IgD-negative memory B cell (primary cell): Measurements from ENCODE around the gene SPC25. TPM values are rescaled to one million over a fixed set of nuclear protein-coding genes. Genes with fewer than 3 reads are reported as not detected.

Experiments
- H3K27ac Mint-ChIP-seq, 3 donors: one replicate each; pipeline ENCODE4 v1.8.0; 2020 to 2022; ENCODE audit warnings: mild to moderate bottlenecking in 3 of 3, mixed read lengths in 3 of 3, moderate library complexity in 1 of 3
- H3K27me3 Mint-ChIP-seq: one replicate; pipeline ENCODE4 v1.8.0; 2021; ENCODE audit warnings: mixed read lengths
- H3K36me3 Mint-ChIP-seq: one replicate; pipeline ENCODE4 v1.8.0; 2020; ENCODE audit warnings: mild to moderate bottlenecking, mixed read lengths
- H3K4me1 Mint-ChIP-seq, 3 donors: one replicate each; pipeline ENCODE4 v1.8.0; 2020 to 2022; ENCODE audit warnings: mixed read lengths in 3 of 3, mild to moderate bottlenecking in 1 of 3
- H3K4me3 Mint-ChIP-seq, 4 donors: one replicate each; pipeline ENCODE4 v1.8.0; 2020 to 2022; ENCODE audit warnings: mild to moderate bottlenecking in 4 of 4, mixed read lengths in 4 of 4, moderate library complexity in 3 of 4
- H3K9me3 Mint-ChIP-seq, 3 donors: one replicate each; pipeline ENCODE4 v1.8.0; 2020 to 2021; ENCODE audit warnings: mixed read lengths in 3 of 3, mild to moderate bottlenecking in 1 of 3
- polyA plus RNA-seq: library from polyadenylated mRNA; unstranded; fragments of 300-500 nt; fragmentation: Illumina TruSeq; gene quantifications from one replicate; pipeline ENCODE4 v1.2.3, GENCODE V29; 2021

SPC25 gene
- polyA plus RNA-seq, 1 donor from 2014 or later: not detected

DNA sequence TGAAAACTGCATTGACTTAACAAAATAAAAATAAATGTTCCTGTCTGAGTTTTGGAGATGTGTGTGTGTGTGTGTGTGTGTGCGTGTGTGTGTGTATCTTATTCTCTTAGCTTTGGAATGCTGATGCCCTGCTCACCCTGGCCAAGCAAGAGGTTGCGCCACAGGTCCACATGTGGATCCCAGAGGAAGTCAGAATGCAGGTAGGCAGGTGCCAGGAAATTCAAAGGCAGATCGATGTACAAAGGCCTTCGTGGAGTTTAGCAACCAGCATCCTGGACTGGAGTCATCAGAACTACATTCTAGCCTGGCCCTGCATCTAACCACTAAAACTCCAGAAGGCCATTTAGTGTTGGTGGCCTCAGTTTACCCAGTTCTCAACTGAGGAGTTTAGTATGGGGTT, 23.3 kb upstream of the SPC25 start:
- H3K9me3 Mint-ChIP-seq: peaks cover 0 to 9% (median 0%) of the 10 kb centered on the region in 3 donors
- no peaks in the 10 kb centered on the region for H3K36me3 Mint-ChIP-seq
- no peak overlapping the region for H3K4me3 Mint-ChIP-seq
- no peak overlapping the region for H3K27ac Mint-ChIP-seq
- H3K27me3 Mint-ChIP-seq: peaks cover 1% of the 10 kb centered on the region
- peaks cover 0 to 4% (median 0%) of the 10 kb centered on the region in 3 donors for H3K4me1 Mint-ChIP-seq

DNA sequence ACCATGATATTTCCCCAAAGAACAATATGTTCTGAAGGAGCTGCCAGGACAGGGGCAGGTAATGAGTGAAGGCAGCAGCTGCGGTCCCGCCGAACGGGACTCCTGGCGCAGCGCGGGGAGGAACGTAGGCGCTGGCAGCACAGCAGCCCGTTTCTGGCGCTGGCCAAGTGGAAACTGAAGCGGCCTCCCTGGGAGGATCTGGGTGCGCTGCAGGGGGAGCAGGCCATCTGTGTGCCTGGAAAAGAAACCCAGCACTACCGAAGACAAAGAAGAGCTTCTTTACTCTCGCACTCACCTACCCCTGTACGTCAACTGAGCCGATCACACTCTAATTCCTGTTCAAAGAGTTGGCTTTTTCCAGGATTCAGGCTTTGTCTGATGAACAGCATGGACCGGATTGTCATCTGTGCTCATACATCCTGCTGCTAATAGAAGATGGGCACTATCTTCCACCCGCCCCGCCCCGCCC, 22.7 kb upstream of the SPC25 start:
- H3K4me3 Mint-ChIP-seq: no peak overlapping the region
- H3K27ac Mint-ChIP-seq: no peak overlapping the region
- H3K36me3 Mint-ChIP-seq: no peaks in the 10 kb centered on the region
- peaks cover 1% of the 10 kb centered on the region for H3K27me3 Mint-ChIP-seq
- peaks cover 0 to 9% (median 0%) of the 10 kb centered on the region in 3 donors for H3K9me3 Mint-ChIP-seq
- peaks cover 0 to 4% (median 0%) of the 10 kb centered on the region in 3 donors for H3K4me1 Mint-ChIP-seq

DNA sequence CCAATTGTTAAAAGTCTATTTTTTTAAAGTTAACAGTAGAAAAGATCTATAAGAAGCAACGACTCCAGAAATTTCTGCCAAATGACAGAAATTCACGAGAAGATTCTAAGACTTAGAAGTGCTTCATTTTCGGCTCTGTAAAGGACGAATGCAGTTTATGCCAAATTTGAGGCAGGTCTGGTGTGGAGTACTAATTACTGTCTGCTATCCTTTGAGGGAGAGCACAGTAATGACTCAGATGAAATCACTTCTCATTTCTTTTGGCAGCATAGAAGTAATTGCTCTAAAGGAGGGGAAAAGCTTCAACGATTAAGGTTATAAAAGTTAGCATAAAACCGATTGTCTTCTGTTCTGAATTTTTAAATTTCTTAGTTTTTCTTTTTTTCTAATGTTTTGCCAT, 22.2 kb upstream of the SPC25 start:
- Mint-ChIP-seq H3K27me3 (peaks cover 3% of the 10 kb centered on the region), H3K4me3 (no peak overlapping the region), H3K4me1 (peaks cover 0 to 4% (median 0%) of the 10 kb centered on the region in 3 donors), H3K9me3 (peaks cover 0 to 9% (median 0%) of the 10 kb centered on the region in 3 donors), H3K36me3 (no peaks in the 10 kb centered on the region), H3K27ac (no peak overlapping the region)

DNA sequence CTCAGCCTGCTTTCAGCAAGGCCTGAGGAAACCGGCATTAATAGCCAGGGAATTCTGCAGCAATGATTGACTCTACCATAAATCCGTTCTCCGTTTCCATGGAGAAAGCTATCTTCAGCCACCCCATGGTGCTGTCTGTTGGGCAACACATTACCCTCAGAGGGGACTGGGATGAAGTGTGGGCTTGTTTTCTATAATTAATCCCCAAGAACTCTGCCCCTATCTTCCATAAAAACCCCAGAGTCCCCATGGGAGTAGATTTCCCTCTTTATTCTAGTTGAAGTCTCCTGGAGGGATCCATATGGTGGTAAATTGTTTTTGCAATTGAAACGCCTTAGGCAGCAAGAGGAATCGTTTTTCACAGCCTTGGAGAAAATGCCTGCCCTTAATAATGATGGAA, 20.1 kb upstream of the SPC25 start:
- Mint-ChIP-seq H3K27me3 (peaks cover 2% of the 10 kb centered on the region), H3K4me1 (peaks cover 0 to 4% (median 0%) of the 10 kb centered on the region in 3 donors), H3K36me3 (no peaks in the 10 kb centered on the region), H3K4me3 (no peak overlapping the region), H3K9me3 (peaks cover 0 to under 1% (median 0%) of the 10 kb centered on the region in 3 donors), H3K27ac (no peak overlapping the region)

DNA sequence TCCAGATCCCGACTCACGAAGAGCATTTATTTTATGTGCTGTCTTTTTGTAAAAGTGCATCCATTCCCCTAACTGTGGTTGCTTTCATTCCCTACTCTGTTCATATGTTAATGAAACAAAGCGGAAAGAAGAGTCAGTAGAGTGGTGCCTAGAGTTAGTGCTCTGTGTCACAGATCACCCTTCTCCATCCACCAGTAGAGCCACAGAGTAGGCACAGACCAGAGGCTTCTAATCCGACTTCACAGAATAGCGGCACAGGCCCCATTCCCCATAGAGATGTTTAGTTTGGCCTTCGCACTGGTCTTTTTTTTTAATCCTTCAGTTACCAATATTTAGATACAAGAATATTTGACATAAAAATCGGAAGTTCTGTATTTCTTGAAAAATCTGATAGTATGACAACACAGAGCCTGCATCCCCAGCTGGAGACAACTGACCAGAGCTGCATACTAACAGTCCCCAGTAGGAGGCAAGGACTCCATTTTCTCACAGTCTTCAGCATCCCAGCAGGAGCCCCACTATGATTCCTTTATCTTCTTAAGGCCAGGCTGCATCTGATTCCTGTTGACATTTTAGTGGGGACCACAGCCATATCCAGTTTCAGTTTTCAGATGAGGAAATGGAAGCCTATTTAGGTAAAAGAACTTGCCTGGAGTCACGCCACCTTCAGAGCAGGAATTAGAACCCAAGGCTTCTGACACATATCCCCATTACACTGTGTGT, 17.9 kb upstream of the SPC25 start:
- H3K36me3 Mint-ChIP-seq: no peaks in the 10 kb centered on the region
- H3K27me3 Mint-ChIP-seq: peaks cover 2% of the 10 kb centered on the region
- H3K9me3 Mint-ChIP-seq: no peaks in the 10 kb centered on the region
- H3K4me1 Mint-ChIP-seq: peaks cover 0 to 2% (median 0%) of the 10 kb centered on the region in 3 donors
- H3K4me3 Mint-ChIP-seq: no peak overlapping the region
- no peak overlapping the region for H3K27ac Mint-ChIP-seq

DNA sequence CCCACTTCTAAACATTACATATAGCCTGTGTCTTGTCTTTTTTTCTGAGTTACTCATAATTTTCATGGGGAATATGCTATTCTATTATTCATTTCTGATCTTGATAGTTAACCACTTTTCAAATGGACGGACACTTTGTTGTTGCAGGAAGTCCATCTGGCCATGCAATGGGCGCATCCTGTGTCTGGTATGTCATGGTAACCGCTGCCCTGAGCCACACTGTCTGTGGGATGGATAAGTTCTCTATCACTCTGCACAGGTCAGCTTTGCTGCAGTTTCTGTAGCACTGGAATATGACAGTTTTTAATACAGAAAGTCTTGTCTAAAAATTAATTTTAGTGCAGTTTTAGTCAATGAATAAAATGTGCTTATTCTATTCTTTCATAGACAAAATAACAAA, 14.1 kb upstream of the SPC25 start:
- Mint-ChIP-seq H3K4me1 (no peaks in the 10 kb centered on the region), H3K27me3 (peaks cover 9% of the 10 kb centered on the region), H3K36me3 (no peaks in the 10 kb centered on the region), H3K27ac (no peak overlapping the region), H3K9me3 (no peaks in the 10 kb centered on the region), H3K4me3 (no peak overlapping the region)

DNA sequence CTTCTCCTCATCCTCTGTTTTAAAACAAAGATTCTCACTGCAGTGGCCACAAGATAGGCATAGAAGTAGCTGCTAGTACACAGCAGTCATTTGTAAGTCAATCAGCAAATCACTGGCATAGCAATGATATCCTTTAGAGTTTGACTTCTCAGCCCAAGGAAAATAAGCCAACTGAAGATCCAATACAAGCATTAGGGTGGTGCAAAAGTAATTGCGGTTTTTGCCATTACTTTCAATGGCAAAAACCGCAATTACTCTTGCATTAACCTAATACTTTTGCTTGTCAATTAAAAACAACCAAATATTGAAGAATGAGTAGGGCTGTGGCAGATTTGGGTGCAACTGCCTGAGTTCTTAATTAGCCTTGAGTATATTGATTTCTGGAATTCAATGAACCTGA, 13.7 kb upstream of the SPC25 start:
- no peaks in the 10 kb centered on the region for H3K36me3 Mint-ChIP-seq
- H3K27me3 Mint-ChIP-seq: peaks cover 9% of the 10 kb centered on the region
- no peaks in the 10 kb centered on the region for H3K9me3 Mint-ChIP-seq
- no peak overlapping the region for H3K4me3 Mint-ChIP-seq
- H3K4me1 Mint-ChIP-seq: peaks cover 0 to 2% (median 0%) of the 10 kb centered on the region in 3 donors
- no peak overlapping the region for H3K27ac Mint-ChIP-seq

DNA sequence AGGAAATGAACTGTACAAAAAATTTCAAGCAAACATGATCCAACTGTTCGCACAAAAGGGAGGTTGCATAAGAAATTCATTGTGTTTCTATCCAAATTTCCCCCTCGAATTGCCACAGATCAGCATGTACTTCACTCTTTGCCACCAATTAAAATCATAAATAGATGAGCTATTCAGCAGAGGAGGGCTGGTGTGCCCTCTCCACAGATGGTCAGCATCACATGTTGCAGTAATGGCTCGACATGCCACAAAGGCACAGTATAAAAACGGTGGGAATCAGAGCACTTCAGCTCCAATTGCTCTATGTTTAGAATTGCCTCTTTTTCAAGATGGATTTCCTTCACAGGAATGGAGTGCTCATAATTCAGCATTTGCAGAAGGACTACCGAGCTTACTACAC, 10.8 kb upstream of the SPC25 start, which contains the start of gene G6PC2:
Gene G6PC2 (plus strand): TSS at position 289 of the 400 bp plus-strand sequence. CDS start 41 bp downstream, at position 330.
- Mint-ChIP-seq H3K36me3 (no peaks in the 10 kb centered on the region), H3K4me3 (no peak within 1 kb of the TSS), H3K27ac (no peak within 1 kb of the TSS), H3K9me3 (no peaks in the 10 kb centered on the region), H3K4me1 (peaks cover 0 to 2% (median 0%) of the 10 kb centered on the region in 3 donors), H3K27me3 (peaks cover 8% of the 10 kb centered on the region)

DNA sequence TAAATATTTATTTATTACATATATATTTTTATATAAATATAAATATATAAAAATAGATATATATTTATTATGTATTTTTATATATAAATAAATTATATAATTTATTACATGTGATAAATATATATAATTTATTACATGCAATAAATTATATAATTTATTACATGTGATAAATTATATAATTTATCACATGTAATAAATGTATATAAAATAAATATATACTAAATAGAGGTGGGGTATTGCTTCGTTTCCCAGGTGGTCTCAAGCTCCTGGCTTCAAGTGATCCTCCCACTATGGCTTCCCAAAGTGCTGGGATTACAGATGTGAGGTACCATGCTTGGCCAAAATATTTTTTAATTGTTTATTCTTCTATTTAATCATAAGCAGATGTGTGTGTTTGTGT, 7.2 kb upstream of the SPC25 start:
- Mint-ChIP-seq H3K27me3 (peaks cover 8% of the 10 kb centered on the region), H3K9me3 (no peaks in the 10 kb centered on the region), H3K4me3 (no peak overlapping the region), H3K27ac (no peak overlapping the region), H3K36me3 (no peaks in the 10 kb centered on the region), H3K4me1 (peaks cover 0 to 2% (median 0%) of the 10 kb centered on the region in 3 donors)

DNA sequence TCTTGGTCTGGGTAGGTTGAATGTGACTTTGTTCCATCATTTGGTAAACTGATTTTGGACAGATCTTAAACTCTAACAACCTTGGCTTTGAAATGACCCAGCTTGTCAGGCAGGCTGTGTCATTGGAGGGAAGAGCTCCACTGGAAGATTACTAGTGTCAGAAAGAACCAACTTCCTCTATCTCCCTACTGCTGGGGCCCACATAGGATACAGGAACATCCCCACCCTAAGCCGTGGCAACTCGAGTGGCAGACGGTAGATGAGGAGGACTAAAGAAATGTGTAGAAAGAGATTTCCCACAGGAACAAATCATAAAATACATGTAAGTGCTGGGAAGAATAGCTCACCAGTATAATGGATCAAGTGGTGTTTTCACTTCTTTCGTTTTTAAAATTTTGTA, 6.6 kb upstream of the SPC25 start:
- no peak overlapping the region for H3K4me3 Mint-ChIP-seq
- H3K9me3 Mint-ChIP-seq: no peaks in the 10 kb centered on the region
- peaks cover 9% of the 10 kb centered on the region for H3K27me3 Mint-ChIP-seq
- no peak overlapping the region for H3K27ac Mint-ChIP-seq
- H3K4me1 Mint-ChIP-seq: peaks cover 0 to 2% (median 0%) of the 10 kb centered on the region in 3 donors
- no peaks in the 10 kb centered on the region for H3K36me3 Mint-ChIP-seq

DNA sequence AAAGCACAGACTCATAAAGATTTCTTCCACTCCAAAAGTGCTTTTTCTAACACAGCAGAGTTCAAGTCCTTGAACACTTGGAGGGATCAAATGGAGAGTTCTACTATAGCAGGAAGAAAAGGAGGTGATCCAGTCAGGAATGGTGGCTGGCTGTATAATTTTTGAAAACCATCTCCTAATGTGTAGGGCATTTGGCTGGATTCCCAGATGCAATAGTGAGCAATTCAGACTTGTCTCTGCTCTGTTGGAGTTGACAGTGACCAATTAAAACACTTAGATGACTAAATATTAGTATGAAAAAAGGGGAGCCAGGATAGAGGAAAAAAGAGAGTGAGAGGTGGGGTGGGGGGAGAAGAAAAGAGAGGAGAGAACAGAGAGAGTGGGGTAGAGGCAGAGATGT, 5.5 kb upstream of the SPC25 start:
- H3K9me3 Mint-ChIP-seq: no peaks in the 10 kb centered on the region
- H3K4me1 Mint-ChIP-seq: peaks cover 0 to 2% (median 1%) of the 10 kb centered on the region in 3 donors
- H3K27ac Mint-ChIP-seq: no peak overlapping the region
- peaks cover 4% of the 10 kb centered on the region for H3K27me3 Mint-ChIP-seq
- H3K4me3 Mint-ChIP-seq: no peak overlapping the region
- H3K36me3 Mint-ChIP-seq: no peaks in the 10 kb centered on the region

DNA sequence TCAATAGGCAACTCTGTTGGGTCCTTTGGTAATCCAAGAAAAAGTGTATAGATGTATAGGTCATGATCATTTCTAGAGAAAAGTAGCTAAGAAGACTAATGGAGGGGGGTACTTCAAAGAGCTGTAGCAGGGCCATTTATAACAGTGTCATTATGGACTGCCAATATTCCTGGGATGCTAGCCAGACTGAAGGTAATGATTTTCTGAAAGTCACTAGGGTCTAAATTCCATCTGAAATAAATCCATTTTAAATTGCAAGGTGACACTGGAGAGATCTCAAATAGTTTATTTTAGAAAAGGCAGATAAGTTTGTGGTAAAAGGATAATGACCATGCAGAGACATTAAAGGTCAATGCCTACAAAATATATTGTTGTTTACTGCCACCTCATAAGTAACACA, 4.5 kb upstream of the SPC25 start:
- Mint-ChIP-seq H3K27me3 (peaks cover 5% of the 10 kb centered on the region), H3K4me1 (peaks cover 6 to 12% (median 9%) of the 10 kb centered on the region in 3 donors), H3K9me3 (no peaks in the 10 kb centered on the region), H3K27ac (no peak overlapping the region), H3K4me3 (no peak overlapping the region), H3K36me3 (peaks cover 2% of the 10 kb centered on the region)

DNA sequence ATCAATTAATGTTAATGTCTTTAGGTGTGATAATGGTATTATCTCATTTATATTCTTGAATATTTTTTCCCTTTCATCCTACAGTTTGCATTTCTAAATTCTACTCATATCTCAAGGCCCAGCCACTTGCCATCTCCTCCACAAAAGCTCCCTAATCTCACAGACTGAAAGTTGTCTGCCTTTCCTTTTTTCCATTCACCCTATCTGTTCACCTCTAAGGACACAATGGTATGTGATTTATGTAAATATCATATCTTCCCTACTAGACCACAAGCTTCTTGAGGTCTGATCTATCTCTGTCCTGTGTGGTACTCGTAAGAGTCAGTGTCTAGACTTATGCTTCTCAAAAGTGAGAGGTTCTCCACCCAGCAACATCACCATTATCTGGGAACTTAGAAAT, 3.9 kb upstream of the SPC25 start:
- H3K4me1 Mint-ChIP-seq: peaks cover 6 to 11% (median 9%) of the 10 kb centered on the region in 3 donors
- peaks cover 2% of the 10 kb centered on the region for H3K36me3 Mint-ChIP-seq
- no peaks in the 10 kb centered on the region for H3K9me3 Mint-ChIP-seq
- no peak overlapping the region for H3K4me3 Mint-ChIP-seq
- H3K27ac Mint-ChIP-seq: no peak overlapping the region
- peaks cover 5% of the 10 kb centered on the region for H3K27me3 Mint-ChIP-seq

DNA sequence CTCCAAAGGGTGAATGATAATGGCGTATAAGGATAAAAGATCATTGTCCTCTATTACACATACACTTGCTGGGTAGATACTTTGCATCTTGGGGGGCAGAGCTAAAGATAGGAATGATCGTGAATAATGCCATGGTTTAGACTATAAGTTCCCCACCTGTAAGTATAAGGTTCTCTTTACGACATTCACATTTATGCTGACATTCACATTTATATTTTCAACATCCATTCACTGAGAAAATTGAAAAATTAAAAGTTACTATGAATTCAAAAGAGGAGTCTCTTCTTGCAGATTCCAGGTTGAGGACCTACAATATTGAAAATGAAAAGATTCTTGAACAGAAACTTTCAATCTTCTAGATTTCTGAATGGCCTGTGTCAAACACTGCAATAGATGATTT, 2.1 kb upstream of the SPC25 start:
- H3K36me3 Mint-ChIP-seq: peaks cover 2% of the 10 kb centered on the region

DNA sequence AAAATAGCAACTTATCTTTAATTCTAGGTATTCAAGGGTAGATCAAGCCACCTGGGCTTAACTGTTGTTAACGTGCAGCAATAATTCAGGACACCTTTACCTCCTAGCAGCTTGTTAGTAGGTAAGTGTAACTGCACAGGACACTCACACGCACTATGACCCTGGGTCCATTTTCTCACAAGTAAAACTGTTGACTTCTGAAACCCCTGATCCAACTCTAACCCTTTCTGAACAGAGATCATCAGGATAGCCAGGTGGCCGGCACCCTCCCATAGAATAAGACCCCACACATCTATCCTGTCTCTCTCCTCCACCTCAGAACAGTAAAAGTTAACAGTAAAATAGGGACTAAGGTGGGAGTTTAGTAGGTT, 610 bp downstream of the SPC25 start:
- Mint-ChIP-seq H3K27ac (no peak overlapping the region), H3K4me3 (peak overlapping the region in 3 of 4 donors; percentile 89 to 98 (median 96))

More for the DNA sequence above, 2.1 kb upstream of the SPC25 start:
- no peak overlapping the region for H3K4me3 Mint-ChIP-seq
- H3K9me3 Mint-ChIP-seq: no peaks in the 10 kb centered on the region
- peaks cover 6 to 10% (median 9%) of the 10 kb centered on the region in 3 donors for H3K4me1 Mint-ChIP-seq
- peaks cover 5% of the 10 kb centered on the region for H3K27me3 Mint-ChIP-seq
- no peak overlapping the region for H3K27ac Mint-ChIP-seq

DNA sequence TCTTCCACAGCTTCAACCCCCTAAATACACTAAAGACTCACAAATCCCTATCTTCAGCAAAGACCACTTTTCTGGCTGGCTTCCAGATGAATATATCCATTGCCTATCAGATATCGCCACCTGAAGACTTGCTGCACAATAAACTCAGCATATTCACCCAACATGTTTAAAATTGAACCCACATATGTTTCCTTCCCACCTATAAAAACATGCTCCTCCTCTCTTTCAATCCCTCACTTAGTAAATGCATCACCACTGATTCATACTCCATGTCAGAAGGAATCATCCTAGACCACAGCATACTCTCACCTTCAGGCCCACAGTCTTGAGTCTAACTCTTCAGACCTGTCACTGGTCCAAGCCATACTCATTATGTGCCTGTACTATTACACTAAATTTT, 5.3 kb downstream of the SPC25 start:
- no peaks in the 10 kb centered on the region for H3K27me3 Mint-ChIP-seq
- H3K27ac Mint-ChIP-seq: no peak overlapping the region
- peaks cover 2 to 5% (median 3%) of the 10 kb centered on the region in 3 donors for H3K4me1 Mint-ChIP-seq
- no peaks in the 10 kb centered on the region for H3K9me3 Mint-ChIP-seq
- H3K4me3 Mint-ChIP-seq: no peak overlapping the region
- peaks cover 1% of the 10 kb centered on the region for H3K36me3 Mint-ChIP-seq

More for the DNA sequence above, 610 bp downstream of the SPC25 start:
- H3K4me1 Mint-ChIP-seq: peaks cover 6 to 10% (median 9%) of the 10 kb centered on the region in 3 donors
- peaks cover 3% of the 10 kb centered on the region for H3K36me3 Mint-ChIP-seq
- H3K27me3 Mint-ChIP-seq: peaks cover 5% of the 10 kb centered on the region
- no peaks in the 10 kb centered on the region for H3K9me3 Mint-ChIP-seq
